Large intestine (tissue), 3 donors: ENCODE results near the gene JPH3. TPM values are rescaled to one million over a fixed set of nuclear protein-coding genes. Genes with fewer than 3 reads are reported as not detected.

Experiments used
- DNase-seq, 2 donors: peaks; one replicate each; pipeline versions ENCODE4 v3.0.0 to v3.0.0-alpha.2; 2013
- H3K27ac ChIP-seq: one replicate; pipeline ENCODE4 v1.5.1; 2013; ENCODE audit warnings: low read length
- H3K27me3 ChIP-seq: 2 replicates; pipeline ENCODE4 v1.6.1; 2013; ENCODE audit warnings: low read length; ENCODE audit not compliant: control insufficient read depth, insufficient read depth
- H3K36me3 ChIP-seq: 2 replicates; pipeline ENCODE4 v1.6.1; 2013; ENCODE audit warnings: low read length; ENCODE audit not compliant: control insufficient read depth, insufficient read depth
- H3K4me1 ChIP-seq: one replicate; pipeline ENCODE4 v1.6.1; 2013; ENCODE audit warnings: low read length; ENCODE audit not compliant: control insufficient read depth, insufficient read depth
- H3K4me3 ChIP-seq: one replicate; pipeline ENCODE4 v1.5.1; 2013; ENCODE audit warnings: low read length
- H3K9me3 ChIP-seq: one replicate; pipeline ENCODE4 v1.6.1; 2013; ENCODE audit warnings: mild to moderate bottlenecking, low read depth, low read length, moderate library complexity; ENCODE audit not compliant: control insufficient read depth
- WGBS: methylation state at CpG from one replicate; pipeline ENCODE4 v1.1.5; 2013; ENCODE audit warnings: low lambda C conversion rate; ENCODE audit not compliant: insufficient coverage; 5-methylcytosine and 5-hydroxymethylcytosine counted together
- polyA plus RNA-seq: library from polyadenylated mRNA; unstranded; fragments of 120-200 nt; gene quantifications from one replicate; pipeline ENCODE4 v1.2.1, GENCODE V29; 2013

The JPH3 gene
- polyA plus RNA-seq, 1 donor = 2.2 TPM

DNA sequence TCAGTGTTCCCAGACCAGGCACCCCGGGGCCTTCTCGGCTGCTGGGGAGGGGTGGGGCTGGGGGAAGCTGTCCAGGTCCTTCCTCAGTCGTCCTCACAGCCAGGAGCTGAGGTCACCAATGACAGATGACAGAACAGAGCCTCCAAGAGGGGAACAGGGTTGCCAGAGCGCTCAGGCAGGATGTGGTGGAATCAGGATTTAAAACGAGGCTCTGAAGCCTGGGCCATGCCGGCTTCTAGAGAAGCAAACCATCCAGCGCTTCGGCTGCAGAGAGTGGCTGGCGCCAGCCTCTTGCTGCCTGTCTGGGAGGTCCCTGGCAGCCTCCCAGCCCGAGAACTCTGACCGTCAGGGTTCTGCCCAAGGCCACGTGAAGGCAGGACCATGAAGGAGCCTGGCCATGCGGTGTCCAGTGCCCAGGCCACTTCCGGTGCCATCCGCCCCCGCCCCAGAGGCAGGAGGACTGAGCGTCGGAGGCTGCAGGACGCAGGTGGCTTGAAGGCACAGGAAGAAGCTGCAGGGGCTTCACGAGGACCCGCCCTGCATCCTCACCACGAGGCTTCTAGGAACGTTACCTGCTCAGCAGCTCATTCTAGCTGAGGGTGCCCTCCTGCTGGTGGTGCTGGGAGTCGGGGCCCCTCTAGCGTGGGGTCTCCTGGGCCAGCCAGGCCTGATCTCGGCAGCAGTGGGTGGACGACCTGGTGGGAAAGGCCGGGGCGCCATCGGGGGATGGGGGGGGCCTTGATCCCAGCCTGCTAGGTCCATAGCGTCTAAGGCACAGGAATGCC, 85.0 kb downstream of the JPH3 start:
- Histone ChIP-seq H3K4me3 (no peak overlapping the region), H3K36me3 (no peaks in the 10 kb centered on the region), H3K27me3 (no peaks in the 10 kb centered on the region), H3K9me3 (no peaks in the 10 kb centered on the region), H3K27ac (no peak overlapping the region), H3K4me1 (no peaks in the 10 kb centered on the region)
- WGBS = no CpG with 5 or more reads among the region's 31 CpGs
- no peak for DNase-seq

DNA sequence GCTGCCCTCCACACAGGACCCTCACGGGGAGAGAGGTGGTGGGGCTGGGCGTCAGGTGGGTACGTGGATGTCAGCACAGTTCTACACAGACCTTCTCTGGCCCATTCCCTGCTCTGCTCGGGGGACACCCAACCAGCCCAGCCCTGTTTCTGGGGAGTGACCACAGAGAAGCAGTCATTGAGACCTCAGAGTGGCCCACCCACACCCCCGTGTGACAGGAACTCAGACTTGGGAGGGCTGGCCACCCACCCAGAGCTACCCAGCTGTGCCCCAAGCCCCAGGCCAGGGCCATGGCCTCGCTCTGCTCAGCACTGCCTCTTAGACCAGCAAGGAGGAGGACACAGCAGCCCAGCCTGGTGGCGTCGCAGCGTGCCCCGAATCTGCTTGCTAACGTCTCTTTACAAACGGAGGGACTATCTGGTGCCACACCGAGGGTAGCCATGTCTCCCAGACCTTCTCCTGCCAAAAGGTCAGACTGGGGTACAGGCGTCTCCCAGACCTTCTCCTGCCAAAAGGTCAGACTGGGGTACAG, 85.8 kb downstream of the JPH3 start:
- no peaks in the 10 kb centered on the region for H3K27me3 ChIP-seq
- no peaks in the 10 kb centered on the region for H3K4me1 ChIP-seq
- WGBS = no CpG with 5 or more reads among the region's 14 CpGs
- no peaks in the 10 kb centered on the region for H3K36me3 ChIP-seq
- no peak for DNase-seq
- no peaks in the 10 kb centered on the region for H3K9me3 ChIP-seq
- no peak overlapping the region for H3K27ac ChIP-seq
- H3K4me3 ChIP-seq = no peak overlapping the region

DNA sequence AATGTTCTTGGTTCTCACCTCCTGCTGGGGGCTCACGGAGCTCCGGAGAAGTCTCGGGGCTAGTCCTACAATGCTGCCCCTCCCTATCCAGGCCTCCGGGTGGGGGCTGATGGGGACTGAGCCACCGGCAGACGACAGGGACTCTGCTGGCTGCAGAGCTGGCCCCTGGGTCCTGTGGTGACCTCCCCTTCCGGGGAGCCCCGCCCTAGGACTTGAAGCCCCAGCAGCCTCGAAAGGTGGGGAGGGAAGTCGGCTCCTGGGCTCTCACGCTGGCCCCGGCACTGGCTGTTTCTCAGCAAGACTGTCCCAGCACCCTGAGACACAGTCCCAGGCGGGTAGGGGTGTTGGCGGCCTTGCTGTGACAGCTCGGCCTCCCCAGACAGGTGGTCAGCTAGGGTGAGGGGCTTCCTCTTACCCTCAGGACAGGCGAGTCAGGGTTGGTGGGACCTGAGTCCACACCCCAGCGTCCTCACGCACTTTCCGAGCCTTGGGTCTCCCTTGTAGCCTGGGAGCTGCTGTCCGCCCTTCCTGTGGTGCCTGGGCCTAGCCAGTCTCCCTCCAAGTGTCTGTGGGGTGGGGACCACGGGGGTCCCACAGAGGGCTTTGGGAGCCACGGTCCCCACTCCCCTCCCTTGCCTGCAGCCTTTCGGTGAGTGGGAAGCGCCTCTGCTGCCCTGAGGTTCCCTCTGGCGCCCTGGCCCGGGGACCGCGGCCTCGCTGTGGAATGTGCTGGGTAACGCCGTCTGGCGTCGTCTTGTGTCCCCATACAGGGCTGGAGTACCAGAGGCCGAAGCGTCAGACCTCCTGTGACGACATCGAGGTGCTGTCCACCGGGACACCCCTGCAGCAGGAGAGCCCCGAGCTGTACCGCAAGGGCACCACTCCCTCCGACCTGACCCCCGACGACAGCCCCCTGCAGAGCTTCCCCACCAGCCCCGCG, 86.8 kb downstream of the JPH3 start:
- Histone ChIP-seq H3K36me3 (no peaks in the 10 kb centered on the region), H3K9me3 (no peaks in the 10 kb centered on the region), H3K27me3 (no peaks in the 10 kb centered on the region), H3K4me1 (no peaks in the 10 kb centered on the region), H3K27ac (no peak overlapping the region), H3K4me3 (no peak overlapping the region)
- WGBS = no CpG with 5 or more reads among the region's 45 CpGs
- no peak for DNase-seq

DNA sequence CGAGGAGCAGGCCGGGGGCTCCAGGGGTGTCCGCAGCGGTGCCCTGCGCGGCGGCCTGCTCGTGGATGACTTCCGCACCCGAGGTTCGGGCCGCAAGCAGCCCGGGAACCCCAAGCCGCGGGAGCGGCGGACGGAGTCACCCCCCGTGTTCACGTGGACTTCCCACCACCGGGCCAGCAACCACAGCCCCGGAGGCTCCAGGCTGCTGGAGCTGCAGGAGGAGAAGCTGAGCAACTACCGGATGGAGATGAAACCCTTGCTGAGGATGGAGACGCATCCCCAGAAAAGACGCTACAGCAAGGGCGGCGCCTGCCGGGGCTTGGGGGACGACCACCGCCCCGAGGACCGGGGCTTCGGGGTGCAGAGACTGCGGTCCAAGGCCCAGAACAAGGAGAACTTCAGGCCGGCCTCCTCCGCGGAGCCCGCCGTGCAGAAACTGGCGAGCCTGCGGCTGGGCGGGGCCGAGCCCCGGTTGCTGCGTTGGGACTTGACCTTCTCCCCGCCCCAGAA, 87.7 kb downstream of the JPH3 start:
- DNase-seq = no peak
- Histone ChIP-seq H3K4me3 (no peak overlapping the region), H3K27me3 (no peaks in the 10 kb centered on the region), H3K27ac (no peak overlapping the region), H3K4me1 (no peaks in the 10 kb centered on the region), H3K9me3 (no peaks in the 10 kb centered on the region), H3K36me3 (no peaks in the 10 kb centered on the region)
- WGBS = no CpG with 5 or more reads among the region's 46 CpGs

DNA sequence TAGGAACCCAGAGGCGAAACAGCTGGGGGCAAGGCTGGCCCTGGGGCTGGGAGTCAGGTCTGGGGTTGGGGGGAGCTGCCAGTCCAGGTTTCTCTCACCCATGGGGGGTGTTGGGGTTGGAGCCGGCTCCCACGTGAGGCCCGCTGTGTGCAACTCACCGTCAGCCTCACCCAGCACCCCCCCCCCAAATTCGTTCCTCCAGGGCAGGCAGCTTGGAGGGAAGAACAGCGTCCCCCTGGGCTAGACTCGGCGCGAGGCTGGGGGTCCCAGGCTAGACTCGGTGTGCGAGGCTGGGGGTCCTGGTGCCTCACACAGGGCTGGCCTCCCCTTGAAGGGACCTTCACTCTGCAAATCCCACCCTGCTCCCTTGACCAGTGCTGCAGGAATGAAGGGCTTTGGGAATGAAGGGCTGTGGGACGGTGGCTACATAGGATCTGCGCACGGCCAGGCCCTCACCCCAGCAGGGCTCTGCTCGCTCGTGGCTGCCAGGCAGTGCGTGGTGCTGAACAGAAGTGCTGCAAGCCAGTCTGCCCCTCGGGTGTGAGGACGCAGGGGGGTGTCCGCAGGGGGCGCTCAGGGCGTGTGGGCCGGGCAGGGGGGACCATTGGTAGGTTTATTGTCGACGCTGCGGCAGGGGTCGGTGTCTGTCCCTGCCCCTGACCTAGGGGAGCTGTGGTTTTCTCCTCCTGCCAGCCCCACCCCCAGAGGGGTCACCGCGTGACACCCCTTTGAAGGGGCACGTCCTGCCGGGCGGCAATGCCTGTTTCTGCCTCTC, 88.8 kb downstream of the JPH3 start:
- WGBS = no CpG with 5 or more reads among the region's 33 CpGs
- peaks cover 6% of the 10 kb centered on the region for H3K36me3 ChIP-seq
- no peaks in the 10 kb centered on the region for H3K9me3 ChIP-seq
- no peak for DNase-seq
- H3K4me3 ChIP-seq = no peak overlapping the region
- H3K4me1 ChIP-seq = no peaks in the 10 kb centered on the region
- no peaks in the 10 kb centered on the region for H3K27me3 ChIP-seq
- no peak overlapping the region for H3K27ac ChIP-seq

DNA sequence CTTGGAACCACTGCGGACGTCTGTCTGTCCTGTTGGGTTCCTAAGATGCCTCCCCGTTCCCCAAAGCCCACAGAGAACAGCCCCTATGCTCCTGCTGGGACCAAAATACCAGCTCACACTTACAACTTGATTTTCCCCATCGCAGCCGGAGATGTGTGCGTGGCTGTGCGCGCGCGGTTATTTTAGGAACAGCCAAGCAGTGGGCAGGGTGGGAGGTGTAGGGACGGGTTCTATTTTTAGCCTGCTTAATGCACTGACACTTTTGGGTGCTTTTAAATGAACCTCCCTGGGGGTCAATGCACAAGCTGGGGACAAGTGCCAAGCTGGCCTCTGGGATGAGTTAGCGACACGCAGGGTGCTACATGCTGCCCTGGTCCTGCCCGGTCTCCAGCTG, 89.4 kb downstream of the JPH3 start:
- no peaks in the 10 kb centered on the region for H3K27me3 ChIP-seq
- no peak for DNase-seq
- peaks cover 11% of the 10 kb centered on the region for H3K36me3 ChIP-seq
- H3K4me1 ChIP-seq = no peaks in the 10 kb centered on the region
- WGBS = no CpG with 5 or more reads among the region's 14 CpGs
- H3K9me3 ChIP-seq = no peaks in the 10 kb centered on the region
- no peak overlapping the region for H3K4me3 ChIP-seq
- no peak overlapping the region for H3K27ac ChIP-seq

DNA sequence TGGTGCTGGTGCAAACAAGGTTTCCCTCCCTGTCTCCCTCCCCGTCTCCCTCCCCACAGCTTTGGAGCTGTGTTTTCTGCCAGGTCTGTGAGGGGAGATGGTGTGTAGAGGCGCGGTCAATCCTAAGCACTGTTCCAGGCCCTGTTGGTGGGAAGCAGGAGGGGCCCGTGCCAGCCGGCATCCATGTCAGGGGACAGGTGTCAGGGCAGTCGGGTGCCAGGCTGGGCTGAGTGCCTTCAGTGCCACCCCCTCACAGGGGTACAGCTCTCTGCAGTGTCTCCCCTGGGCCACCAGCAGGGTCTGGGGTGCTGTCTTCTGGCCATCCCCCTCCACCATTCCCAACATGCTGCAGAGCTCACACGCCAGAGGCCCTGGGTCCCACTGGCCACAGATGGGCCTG, 89.9 kb downstream of the JPH3 start:
- Histone ChIP-seq H3K36me3 (peaks cover 12% of the 10 kb centered on the region), H3K4me1 (no peaks in the 10 kb centered on the region), H3K4me3 (no peak overlapping the region), H3K9me3 (no peaks in the 10 kb centered on the region), H3K27ac (no peak overlapping the region), H3K27me3 (no peaks in the 10 kb centered on the region)
- DNase-seq = no peak
- WGBS = no CpG with 5 or more reads among the region's 7 CpGs

DNA sequence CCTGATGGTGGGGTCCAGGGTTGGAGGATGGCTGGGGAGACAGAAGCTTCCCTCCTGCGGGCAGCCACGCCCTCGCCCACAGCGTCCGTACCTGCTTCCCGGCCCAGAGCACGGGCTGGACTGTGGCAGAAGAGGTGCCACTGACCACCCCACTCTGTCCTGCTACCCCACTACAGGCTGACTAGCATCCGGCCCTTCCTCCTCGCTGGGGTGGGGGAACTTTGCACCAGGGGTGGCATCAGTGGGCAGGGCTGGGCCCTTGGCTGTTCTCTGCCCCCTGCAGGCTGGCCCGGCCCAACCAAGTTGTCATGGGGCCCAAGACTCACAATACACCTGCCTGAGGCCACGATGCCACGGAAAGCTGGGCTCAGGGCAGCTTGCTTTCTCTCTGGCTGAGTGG, 90.4 kb downstream of the JPH3 start:
- H3K9me3 ChIP-seq = no peaks in the 10 kb centered on the region
- no peak for DNase-seq
- peaks cover 15% of the 10 kb centered on the region for H3K36me3 ChIP-seq
- no peak overlapping the region for H3K27ac ChIP-seq
- H3K4me1 ChIP-seq = no peaks in the 10 kb centered on the region
- H3K4me3 ChIP-seq = no peak overlapping the region
- no CpG with 5 or more reads among the region's 12 CpGs for WGBS
- no peaks in the 10 kb centered on the region for H3K27me3 ChIP-seq

DNA sequence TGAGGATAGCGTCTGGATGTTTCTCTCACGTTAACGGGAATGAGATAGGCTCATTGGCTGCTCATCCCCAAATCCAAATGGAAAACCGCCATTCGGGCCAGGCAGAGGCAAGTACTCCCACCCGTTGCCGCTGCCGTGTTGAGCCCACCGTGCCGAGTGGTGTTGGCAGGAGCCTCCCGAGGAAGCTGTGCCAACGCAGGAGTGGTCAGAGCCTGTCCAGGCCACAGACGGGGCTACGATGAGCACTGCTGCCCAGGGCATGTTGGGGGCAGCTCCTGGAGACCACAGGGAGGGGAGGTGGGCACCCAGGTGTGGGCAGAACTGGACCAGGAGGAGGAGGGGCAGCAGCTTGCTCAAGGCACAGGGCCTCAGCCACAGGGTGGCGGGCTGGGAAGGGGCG, 91.5 kb downstream of the JPH3 start:
- no peak overlapping the region for H3K27ac ChIP-seq
- DNase-seq = no peak
- no peaks in the 10 kb centered on the region for H3K4me1 ChIP-seq
- no CpG with 5 or more reads among the region's 16 CpGs for WGBS
- peaks cover 18% of the 10 kb centered on the region for H3K36me3 ChIP-seq
- H3K27me3 ChIP-seq = no peaks in the 10 kb centered on the region
- H3K4me3 ChIP-seq = no peak overlapping the region
- no peaks in the 10 kb centered on the region for H3K9me3 ChIP-seq
